Activated B cell treated with CpG ODN at 0.5 μM for 24 hours (primary cell): ENCODE results near the gene DGKA. TPM values are rescaled to one million over a fixed set of nuclear protein-coding genes. Genes with fewer than 3 reads are reported as not detected.
A peak's percentile ranks its signal among the peaks of the same experiment; 100 is the strongest.

Experiments
- ATAC-seq: fragments of 200-7000 bp; cut with Tn5 transposase; one replicate; pipeline ENCODE4 v1.10.0; 2021; ENCODE audit warnings: low read depth, mild to moderate bottlenecking, moderate library complexity
- CTCF ChIA-PET: fragments of 350-600 bp; sonication (Branson Sonifier 250); formaldehyde crosslinking; loops from one replicate; lab custom pipeline; 2021; ENCODE audit warnings: antibody characterized with exemption; lab: Charles Lee
- POLR2A ChIA-PET: fragments of 350-600 bp; sonication (Branson Sonifier 250); formaldehyde crosslinking; loops from one replicate; lab custom pipeline; 2021; ENCODE audit warnings: antibody characterized with exemption; lab: Charles Lee
- DNase-seq: peaks from one replicate; pipeline ENCODE4 v3.0.0; 2022
- H3K27ac Mint-ChIP-seq: one replicate; pipeline ENCODE4 v1.8.0; 2020; ENCODE audit warnings: mixed read lengths
- H3K27me3 Mint-ChIP-seq: one replicate; pipeline ENCODE4 v1.8.0; 2021; ENCODE audit warnings: mixed read lengths
- H3K36me3 Mint-ChIP-seq: one replicate; pipeline ENCODE4 v1.8.0; 2021; ENCODE audit warnings: low read depth, mixed read lengths
- H3K4me1 Mint-ChIP-seq: one replicate; pipeline ENCODE4 v1.8.0; 2021; ENCODE audit warnings: mixed read lengths
- H3K4me3 Mint-ChIP-seq: one replicate; pipeline ENCODE4 v1.8.0; 2020; ENCODE audit warnings: mild to moderate bottlenecking, mixed read lengths
- H3K9me3 Mint-ChIP-seq: one replicate; pipeline ENCODE4 v1.8.0; 2020; ENCODE audit warnings: mixed read lengths
- CTCF ChIP-seq: fragments of 200-600 bp; IDR thresholded peaks from one replicate; pipeline ENCODE4 v1.8.0; 2022; ENCODE audit warnings: antibody characterized with exemption, mild to moderate bottlenecking
- intact Hi-C: fragments of 100-400 bp; cut with micrococcal nuclease; formaldehyde crosslinking; loops from one replicate; pipeline ENCODE4 v1.15.1; 2024
- total RNA-seq: library from RNA; stranded (reverse); gene quantifications from 2 replicates; pipeline ENCODE4 v1.2.3, GENCODE V29; 2022

DGKA gene
- total RNA-seq, 1 donor from 2014 or later = 95.9 TPM

GRCh38 chr12:55946553-55946952 lies 15.6 kb downstream of the DGKA start:
- peak overlapping the region; percentile 3 for H3K27ac Mint-ChIP-seq
- intact Hi-C loops = no loop called here
- POLR2A ChIA-PET = interaction anchor here (0.7 to 0.8 kb wide), 2 partner anchors 14 to 27 kb away, joined by 4 to 9 read pairs; partner anchors contain the start of gene RAB5B
- no peak overlapping the region for H3K4me3 Mint-ChIP-seq
- peaks cover 74% of the 10 kb centered on the region for H3K36me3 Mint-ChIP-seq
- H3K27me3 Mint-ChIP-seq = no peaks in the 10 kb centered on the region
- CTCF ChIA-PET = no interaction called here
- DNase-seq (no peak), ATAC-seq (no peak)
- H3K9me3 Mint-ChIP-seq = no peaks in the 10 kb centered on the region
- no peaks in the 10 kb centered on the region for H3K4me1 Mint-ChIP-seq
- no peak for TF ChIP-seq CTCF

- no peaks in the 10 kb centered on the region for H3K27me3 Mint-ChIP-seq
- H3K27ac Mint-ChIP-seq = no peak overlapping the region
- ChIA-PET CTCF (interaction anchor here (1.3 to 1.6 kb wide), 2 partner anchors 15 to 40 kb away, joined by 4 read pairs; no protein-coding TSS in a partner anchor), POLR2A (interaction anchor here (0.9 kb wide), 1 partner anchor 25 kb away, joined by 3 read pairs; no protein-coding TSS in a partner anchor)
- no peak for TF ChIP-seq CTCF
- H3K4me3 Mint-ChIP-seq = no peak overlapping the region
- no peaks in the 10 kb centered on the region for H3K4me1 Mint-ChIP-seq
- H3K36me3 Mint-ChIP-seq = peaks cover 37% of the 10 kb centered on the region
- no peak for ATAC-seq
- no peaks in the 10 kb centered on the region for H3K9me3 Mint-ChIP-seq
- intact Hi-C loops = no loop called here
- DNase-seq = no peak
Observed at GRCh38 chr12:55955344-55955743, 24.4 kb downstream of the DGKA start.

GRCh38 chr12:55955800-55956508 lies 25.0 kb downstream of the DGKA start:
- ATAC-seq (peak; percentile 64), DNase-seq (no peak)
- no peaks in the 10 kb centered on the region for H3K27me3 Mint-ChIP-seq
- ChIA-PET POLR2A (no interaction called here), CTCF (interaction anchor here (1.6 kb wide), 1 partner anchor 40 kb away, joined by 4 read pairs; no protein-coding TSS in a partner anchor)
- H3K27ac Mint-ChIP-seq = no peak overlapping the region
- no peak overlapping the region for H3K4me3 Mint-ChIP-seq
- intact Hi-C loops = no loop called here
- no peaks in the 10 kb centered on the region for H3K4me1 Mint-ChIP-seq
- TF ChIP-seq CTCF = no peak
- peaks cover 35% of the 10 kb centered on the region for H3K36me3 Mint-ChIP-seq
- no peaks in the 10 kb centered on the region for H3K9me3 Mint-ChIP-seq

GRCh38 chr12:55957106-55957859 lies 26.3 kb downstream of the DGKA start:
- TF ChIP-seq CTCF = no peak
- Mint-ChIP-seq H3K4me1 (no peaks in the 10 kb centered on the region), H3K4me3 (no peak overlapping the region), H3K9me3 (no peaks in the 10 kb centered on the region), H3K27me3 (no peaks in the 10 kb centered on the region), H3K27ac (no peak overlapping the region), H3K36me3 (peaks cover 22% of the 10 kb centered on the region)
- ATAC-seq (no peak), DNase-seq (no peak)
- ChIA-PET POLR2A (interaction anchor here (0.6 kb wide), 1 partner anchor 43 kb away, joined by 6 read pairs; no protein-coding TSS in a partner anchor), CTCF (interaction anchor here (1.6 kb wide), 1 partner anchor 39 kb away, joined by 4 read pairs; no protein-coding TSS in a partner anchor)
- intact Hi-C loops = no loop called here

- ChIA-PET POLR2A (no interaction called here), CTCF (no interaction called here)
- Mint-ChIP-seq H3K4me1 (peaks cover 27% of the 10 kb centered on the region), H3K27me3 (no peaks in the 10 kb centered on the region), H3K27ac (no peak overlapping the region), H3K4me3 (no peak overlapping the region), H3K9me3 (no peaks in the 10 kb centered on the region), H3K36me3 (peaks cover 9% of the 10 kb centered on the region)
- DNase-seq = no peak
- no peak for TF ChIP-seq CTCF
- intact Hi-C loops = no loop called here
- no peak for ATAC-seq
Observed at GRCh38 chr12:55963760-55964159, 32.8 kb downstream of the DGKA start.
